GM23338 (cell line): ENCODE results near the gene RCVRN. TPM values are rescaled to one million over a fixed set of nuclear protein-coding genes. Genes with fewer than 3 reads are reported as not detected.

Source experiments
- ATAC-seq: fragments of 200-7000 bp; cut with Tn5 transposase; 3 replicates; pipeline ENCODE4 v1.9.1; 2020
- DNase-seq: peaks from one replicate; pipeline ENCODE4 v3.0.0-alpha.2; 2015; ENCODE audit warnings: low spot score
- H2AFZ ChIP-seq: fragments of 200-600 bp; sonication (generic); 2 replicates; pipeline ENCODE4 v1.8.0; 2016; ENCODE audit warnings: antibody characterized with exemption, mild to moderate bottlenecking, moderate library complexity
- H3F3A ChIP-seq: fragments of 200-600 bp; sonication (generic); replicated peaks from 2 replicates; pipeline ENCODE4 v1.8.0; 2017; ENCODE audit warnings: antibody characterized with exemption, mixed run types, low read depth
- H3K27ac ChIP-seq: fragments of 200-600 bp; sonication (generic); 2 replicates; pipeline ENCODE4 v1.6.1; 2016; ENCODE audit warnings: low read depth
- H3K27me3 ChIP-seq: fragments of 200-600 bp; sonication (generic); 2 replicates; pipeline ENCODE4 v1.8.0; 2016; ENCODE audit warnings: mild to moderate bottlenecking, mixed run types, moderate library complexity; ENCODE audit not compliant: insufficient read depth
- H3K36me3 ChIP-seq: fragments of 200-600 bp; sonication (generic); 2 replicates; pipeline ENCODE4 v1.8.0; 2016; ENCODE audit warnings: mild to moderate bottlenecking; ENCODE audit not compliant: insufficient read depth
- H3K4me1 ChIP-seq: fragments of 200-600 bp; sonication (generic); 2 replicates; pipeline ENCODE4 v1.8.0; 2016; ENCODE audit warnings: mild to moderate bottlenecking, moderate library complexity; ENCODE audit not compliant: insufficient read depth
- H3K4me2 ChIP-seq: fragments of 200-600 bp; sonication (generic); 2 replicates; pipeline ENCODE4 v1.7.1; 2017; ENCODE audit warnings: mixed run types
- H3K4me3 ChIP-seq: fragments of 200-600 bp; sonication (generic); 2 replicates; pipeline ENCODE4 v1.6.1; 2016; ENCODE audit warnings: mixed run types
- H3K79me2 ChIP-seq: fragments of 200-600 bp; sonication (generic); replicated peaks from 2 replicates; pipeline ENCODE4 v1.8.0; 2017; ENCODE audit warnings: mild to moderate bottlenecking; ENCODE audit not compliant: insufficient read depth
- H3K9me2 ChIP-seq: fragments of 200-600 bp; sonication (generic); 2 replicates; pipeline ENCODE4 v1.8.0; 2017; ENCODE audit not compliant: insufficient read depth
- H4K20me1 ChIP-seq: fragments of 200-600 bp; sonication (generic); replicated peaks from 2 replicates; pipeline ENCODE4 v1.8.0; 2017; ENCODE audit warnings: mild to moderate bottlenecking; ENCODE audit not compliant: insufficient read depth
- H3K27ac Mint-ChIP-seq: 2 replicates; pipeline ENCODE4 v1.8.0; 2020; ENCODE audit warnings: inconsistent platforms, mild to moderate bottlenecking, moderate library complexity, mixed read lengths
- H3K27me3 Mint-ChIP-seq: 3 replicates; pipeline ENCODE4 v1.8.0; 2022; ENCODE audit warnings: low read depth, mild to moderate bottlenecking, moderate library complexity, mixed read lengths, inconsistent platforms; ENCODE audit not compliant: insufficient read depth, poor library complexity
- H3K36me3 Mint-ChIP-seq: 3 replicates; pipeline ENCODE4 v1.8.0; 2021; ENCODE audit warnings: low read depth, mild to moderate bottlenecking, inconsistent platforms, moderate library complexity, mixed read lengths
- H3K4me1 Mint-ChIP-seq: 3 replicates; pipeline ENCODE4 v1.8.0; 2020; ENCODE audit warnings: mild to moderate bottlenecking, inconsistent platforms, mixed read lengths
- H3K4me3 Mint-ChIP-seq: 3 replicates; pipeline ENCODE4 v1.8.0; 2021; ENCODE audit warnings: moderate library complexity, mild to moderate bottlenecking, inconsistent platforms, mixed read lengths
- H3K9me3 Mint-ChIP-seq: 3 replicates; pipeline ENCODE4 v1.8.0; 2020; ENCODE audit warnings: moderate library complexity, mild to moderate bottlenecking, inconsistent platforms, mixed read lengths
- CREB1 ChIP-seq: fragments of 250-450 bp; sonication (Bioruptor Pico); IDR thresholded peaks from 2 replicates; pipeline ENCODE4 v1.5.0; 2020; ENCODE audit warnings: low read depth, mild to moderate bottlenecking, moderate library complexity
- EZH2 ChIP-seq: fragments of 200-600 bp; sonication (generic); IDR thresholded peaks from one replicate; pipeline ENCODE4 v1.8.0; 2017; ENCODE audit warnings: antibody characterized with exemption, mild to moderate bottlenecking, low read depth; ENCODE audit not compliant: unreplicated experiment
- EZH2phosphoT487 ChIP-seq: fragments of 200-600 bp; sonication (generic); IDR thresholded peaks from one replicate; pipeline ENCODE4 v1.8.1; 2018; ENCODE audit warnings: antibody characterized with exemption; ENCODE audit not compliant: unreplicated experiment
- JUNB ChIP-seq: IDR thresholded peaks from one replicate; pipeline ENCODE4 v1.6.1; 2016; ENCODE audit warnings: antibody characterized with exemption; ENCODE audit not compliant: unreplicated experiment
- NANOG ChIP-seq: IDR thresholded peaks from 2 replicates; pipeline ENCODE4 v1.6.1; 2016; ENCODE audit warnings: antibody characterized with exemption, borderline replicate concordance
- POLR2AphosphoS5 ChIP-seq: IDR thresholded peaks from 2 replicates; pipeline ENCODE4 v1.6.1; 2016; ENCODE audit warnings: antibody characterized with exemption, low read depth
- REST ChIP-seq: IDR thresholded peaks from one replicate; pipeline ENCODE4 v1.6.1; 2018; ENCODE audit warnings: antibody characterized with exemption; ENCODE audit not compliant: unreplicated experiment
- STAT1 ChIP-seq: IDR thresholded peaks from one replicate; pipeline ENCODE4 v1.6.1; 2016; ENCODE audit warnings: antibody characterized with exemption; ENCODE audit not compliant: unreplicated experiment
- ZNF114 ChIP-seq: fragments of 250-450 bp; sonication (Bioruptor Pico); IDR thresholded peaks from 2 replicates; pipeline ENCODE4 v1.5.0; 2020; ENCODE audit warnings: mild to moderate bottlenecking, moderate library complexity
- ZNF331 ChIP-seq: fragments of 250-450 bp; sonication (Bioruptor Pico); IDR thresholded peaks from 2 replicates; pipeline ENCODE4 v1.5.0; 2020; ENCODE audit warnings: low read depth, mild to moderate bottlenecking, moderate library complexity
- polyA plus RNA-seq: library from polyadenylated mRNA; unstranded; fragments of >200 nt; fragmentation: Nextera tagmentation; extraction: Ambion mirVana; gene quantifications from 2 replicates; pipeline ENCODE4 v1.2.1, GENCODE V29; 2016
- total RNA-seq: library from RNA; depleted of rRNA; stranded (reverse); fragments of >200 nt; shearing (Covaris generic); gene quantifications from 2 replicates; pipeline ENCODE4 v1.2.3, GENCODE V29; 2014

The RCVRN gene
- total and polyA plus RNA-seq, 2 experiments from 2014 or later, result not detected

GRCh38 chr17:9880582-9880999, 24.5 kb downstream of the RCVRN start:
- Histone ChIP-seq H4K20me1 (no peaks in the 10 kb centered on the region), H3K27me3 (no peaks in the 10 kb centered on the region), H3K4me2 (no peak overlapping the region), H3K4me3 (no peak overlapping the region), H2AFZ (no peak overlapping the region), H3K27ac (no peak overlapping the region), H3K79me2 (no peaks in the 10 kb centered on the region), H3K4me1 (no peaks in the 10 kb centered on the region), H3K9me2 (0 out of 2 replicates have a peak, but pooled peaks cover 4% of the 10 kb centered on the region), H3F3A (no peaks in the 10 kb centered on the region), H3K36me3 (no peaks in the 10 kb centered on the region; the same call in 1 of the 2 replicates)
- DNase-seq (no peak), ATAC-seq (no peak)
- H3K4me3 Mint-ChIP-seq, result no peak overlapping the region
- H3K27ac Mint-ChIP-seq, result no peak overlapping the region
- H3K4me1 Mint-ChIP-seq, result no peaks in the 10 kb centered on the region; the same call in 2 of the 3 replicates
- peaks cover 36% of the 10 kb centered on the region for H3K9me3 Mint-ChIP-seq
- H3K27me3 Mint-ChIP-seq, result no peaks in the 10 kb centered on the region
- TF ChIP-seq POLR2AphosphoS5 (no peak), ZNF114 (CRISPR knock-in tag) (no peak), EZH2phosphoT487 (no peak), NANOG (no peak), CREB1 (CRISPR knock-in tag) (no peak), EZH2 (no peak), JUNB (no peak), ZNF331 (no peak)
- H3K36me3 Mint-ChIP-seq, result peaks cover 6% of the 10 kb centered on the region; the same call in 1 of the 3 replicates

GRCh38 chr17:9878786-9879525, 26.1 kb downstream of the RCVRN start:
- Histone ChIP-seq H3F3A (no peaks in the 10 kb centered on the region), H3K79me2 (no peaks in the 10 kb centered on the region), H3K27ac (no peak overlapping the region), H3K4me2 (no peak overlapping the region), H3K27me3 (no peaks in the 10 kb centered on the region), H4K20me1 (no peaks in the 10 kb centered on the region), H3K4me1 (no peaks in the 10 kb centered on the region), H2AFZ (no peak overlapping the region), H3K36me3 (no peaks in the 10 kb centered on the region; the same call in 1 of the 2 replicates), H3K9me2 (no peaks in the 10 kb centered on the region), H3K4me3 (no peak overlapping the region)
- no peak for TF ChIP-seq EZH2phosphoT487
- no peak for TF ChIP-seq REST
- no peak for TF ChIP-seq STAT1
- no peak for TF ChIP-seq ZNF331
- TF ChIP-seq ZNF114 (CRISPR knock-in tag), result no peak
- TF ChIP-seq JUNB, result no peak
- TF ChIP-seq NANOG, result no peak
- TF ChIP-seq CREB1 (CRISPR knock-in tag), result no peak
- ATAC-seq (no peak), DNase-seq (no peak)
- peaks cover 26% of the 10 kb centered on the region for H3K9me3 Mint-ChIP-seq
- H3K27me3 Mint-ChIP-seq, result no peaks in the 10 kb centered on the region
- no peak overlapping the region for H3K4me3 Mint-ChIP-seq
- no peak overlapping the region for H3K27ac Mint-ChIP-seq
- no peaks in the 10 kb centered on the region; the same call in 1 of the 3 replicates for H3K4me1 Mint-ChIP-seq
- H3K36me3 Mint-ChIP-seq, result peaks cover 6% of the 10 kb centered on the region; the same call in 1 of the 3 replicates
